CD8-positive, alpha-beta memory T cell (primary cell): Measurements from ENCODE around the gene ESYT3. TPM values are rescaled to one million over a fixed set of nuclear protein-coding genes. Genes with fewer than 3 reads are reported as not detected.
"Not testable (repeated sequence)": the region's sequence is repeated elsewhere in the genome, so short reads cannot be mapped to it uniquely, and the experiment has no call there.

Experiments used
- CTCF ChIA-PET: fragments of 350-600 bp; sonication (Branson Sonifier 250); formaldehyde crosslinking; loops from one replicate; lab custom pipeline; 2021; ENCODE audit warnings: antibody characterized with exemption; lab: Charles Lee
- POLR2A ChIA-PET: fragments of 350-600 bp; sonication (Branson Sonifier 250); formaldehyde crosslinking; loops from one replicate; lab custom pipeline; 2021; ENCODE audit warnings: antibody characterized with exemption; lab: Charles Lee
- DNase-seq, 5 donors: peaks; one replicate each; pipeline versions ENCODE4 v3.0.0 to v3.0.0-alpha.2; 2020 to 2022; ENCODE audit warnings: mixed read lengths in 1 of 5
- H3K27ac ChIP-seq: one replicate; pipeline ENCODE4 v1.7.0; 2013; ENCODE audit warnings: low read depth, mild to moderate bottlenecking, low read length, moderate library complexity
- H3K27me3 ChIP-seq: 2 replicates; pipeline ENCODE4 v1.7.0; 2013; ENCODE audit warnings: low read length, mild to moderate bottlenecking; ENCODE audit not compliant: insufficient read depth, poor library complexity, severe bottlenecking
- H3K36me3 ChIP-seq: 2 replicates; pipeline ENCODE4 v1.7.0; 2013; ENCODE audit warnings: mild to moderate bottlenecking, low read length, moderate library complexity; ENCODE audit not compliant: insufficient read depth
- H3K4me1 ChIP-seq: 2 replicates; pipeline ENCODE4 v1.7.0; 2013; ENCODE audit warnings: mild to moderate bottlenecking, low read length, moderate library complexity; ENCODE audit not compliant: insufficient read depth
- H3K4me3 ChIP-seq: 2 replicates; pipeline ENCODE4 v1.7.0; 2013; ENCODE audit warnings: mild to moderate bottlenecking, low read length
- H3K9me3 ChIP-seq: 2 replicates; pipeline ENCODE4 v1.7.0; 2013; ENCODE audit warnings: mild to moderate bottlenecking, low read length
- H3K27ac Mint-ChIP-seq, 8 donors: one replicate each; pipeline ENCODE4 v1.8.0; 2020 to 2021; ENCODE audit warnings: mixed read lengths in 8 of 8, mild to moderate bottlenecking in 6 of 8, inconsistent platforms in 3 of 8, moderate library complexity in 3 of 8
- H3K27me3 Mint-ChIP-seq, 2 donors: one replicate each; pipeline ENCODE4 v1.8.0; 2020 to 2021; ENCODE audit warnings: mixed read lengths in 2 of 2, mild to moderate bottlenecking in 1 of 2, moderate library complexity in 1 of 2
- H3K36me3 Mint-ChIP-seq, 3 donors: one replicate each; pipeline ENCODE4 v1.8.0; 2020 to 2021; ENCODE audit warnings: mixed read lengths in 3 of 3, inconsistent platforms in 1 of 3, mild to moderate bottlenecking in 1 of 3
- H3K4me1 Mint-ChIP-seq, 3 donors: one replicate each; pipeline ENCODE4 v1.8.0; 2020 to 2021; ENCODE audit warnings: mixed read lengths in 3 of 3, inconsistent platforms in 1 of 3, mild to moderate bottlenecking in 1 of 3
- H3K4me3 Mint-ChIP-seq, 7 donors: one replicate each; pipeline ENCODE4 v1.8.0; 2020 to 2021; ENCODE audit warnings: mixed read lengths in 7 of 7, mild to moderate bottlenecking in 6 of 7, moderate library complexity in 4 of 7, inconsistent platforms in 2 of 7
- H3K9me3 Mint-ChIP-seq, 5 donors: one replicate each; pipeline ENCODE4 v1.8.0; 2020 to 2022; ENCODE audit warnings: mixed read lengths in 5 of 5, mild to moderate bottlenecking in 3 of 5, moderate library complexity in 2 of 5, inconsistent platforms in 1 of 5
- polyA plus RNA-seq: library from polyadenylated mRNA; unstranded; fragments of 300-500 nt; fragmentation: Illumina TruSeq; gene quantifications from one replicate; pipeline ENCODE4 v1.2.3, GENCODE V29; 2021
- total RNA-seq, 2 experiments: library from RNA; stranded (reverse); gene quantifications; one replicate each; pipeline ENCODE4 v1.2.3, GENCODE V29; 2021

ESYT3 gene
- total and polyA plus RNA-seq, 3 experiments from 2014 or later: 0.07 TPM; not detected in 1

GRCh38 chr3:138477120-138477519 is 42.7 kb downstream of the ESYT3 start:
- peaks cover 0 to 2% (median 0%) of the 10 kb centered on the region in 5 donors for H3K9me3 Mint-ChIP-seq
- H3K4me3 ChIP-seq: no peak overlapping the region
- no peaks in the 10 kb centered on the region for H3K4me1 Mint-ChIP-seq
- H3K4me1 ChIP-seq: no peaks in the 10 kb centered on the region
- H3K27me3 Mint-ChIP-seq: peaks cover 4 to 16% of the 10 kb centered on the region in 2 donors
- no peak overlapping the region for H3K27ac ChIP-seq
- H3K36me3 Mint-ChIP-seq: no peaks in the 10 kb centered on the region
- no peaks in the 10 kb centered on the region for H3K36me3 ChIP-seq
- DNase-seq: no peak
- ChIA-PET POLR2A (no interaction called here), CTCF (no interaction called here)
- H3K9me3 ChIP-seq: no peaks in the 10 kb centered on the region
- no peak overlapping the region for H3K4me3 Mint-ChIP-seq
- no peaks in the 10 kb centered on the region for H3K27me3 ChIP-seq
- no peak overlapping the region for H3K27ac Mint-ChIP-seq

- Mint-ChIP-seq H3K4me3 (no peak overlapping the region), H3K4me1 (no peaks in the 10 kb centered on the region), H3K36me3 (no peaks in the 10 kb centered on the region), H3K27ac (no peak overlapping the region), H3K9me3 (peaks cover 0 to 6% (median 0%) of the 10 kb centered on the region in 5 donors), H3K27me3 (peaks cover 6 to 11% of the 10 kb centered on the region in 2 donors)
- Histone ChIP-seq H3K9me3 (no peaks in the 10 kb centered on the region), H3K36me3 (no peaks in the 10 kb centered on the region), H3K4me1 (no peaks in the 10 kb centered on the region), H3K27ac (no peak overlapping the region), H3K4me3 (no peak overlapping the region), H3K27me3 (no peaks in the 10 kb centered on the region)
- CTCF ChIA-PET: no interaction called here
- POLR2A ChIA-PET: no interaction called here
- no peak for DNase-seq
Observed at GRCh38 chr3:138477801-138478200, 43.4 kb downstream of the ESYT3 start.

GRCh38 chr3:138479438-138479863 is 45.0 kb downstream of the ESYT3 start:
- no peaks in the 10 kb centered on the region for H3K4me1 Mint-ChIP-seq
- H3K27me3 ChIP-seq: no peaks in the 10 kb centered on the region
- H3K27ac ChIP-seq: no peak overlapping the region
- no peaks in the 10 kb centered on the region for H3K9me3 ChIP-seq
- H3K4me3 ChIP-seq: no peak overlapping the region
- no peaks in the 10 kb centered on the region for H3K36me3 Mint-ChIP-seq
- H3K4me1 ChIP-seq: no peaks in the 10 kb centered on the region
- H3K27me3 Mint-ChIP-seq: peaks cover 6 to 11% of the 10 kb centered on the region in 2 donors
- ChIA-PET CTCF (no interaction called here), POLR2A (no interaction called here)
- H3K27ac Mint-ChIP-seq: no peak overlapping the region
- no peaks in the 10 kb centered on the region for H3K36me3 ChIP-seq
- DNase-seq: peak in 1 of 5 donors; percentile 12
- peaks cover 4 to 13% (median 6%) of the 10 kb centered on the region in 5 donors for H3K9me3 Mint-ChIP-seq
- H3K4me3 Mint-ChIP-seq: no peak overlapping the region

GRCh38 chr3:138484672-138485071 is 50.3 kb downstream of the ESYT3 start:
- Mint-ChIP-seq H3K36me3 (peaks cover 6 to 18% (median 8%) of the 10 kb centered on the region in 3 donors), H3K9me3 (peaks cover 30 to 57% (median 42%) of the 10 kb centered on the region in 5 donors)
- POLR2A ChIA-PET, H3K27ac ChIP-seq, H3K36me3 ChIP-seq, H3K27ac Mint-ChIP-seq, H3K27me3 Mint-ChIP-seq, H3K4me3 ChIP-seq, H3K4me3 Mint-ChIP-seq, H3K9me3 ChIP-seq, DNase-seq, CTCF ChIA-PET, H3K27me3 ChIP-seq, H3K4me1 Mint-ChIP-seq, H3K4me1 ChIP-seq: not testable (repeated sequence)

- H3K27ac ChIP-seq, H3K4me1 ChIP-seq, H3K27me3 ChIP-seq, H3K4me1 Mint-ChIP-seq, H3K4me3 ChIP-seq, H3K36me3 ChIP-seq, DNase-seq, H3K9me3 ChIP-seq, H3K27me3 Mint-ChIP-seq, H3K27ac Mint-ChIP-seq, POLR2A ChIA-PET, H3K4me3 Mint-ChIP-seq, CTCF ChIA-PET: not testable (repeated sequence)
- Mint-ChIP-seq H3K36me3 (peaks cover 6 to 26% (median 8%) of the 10 kb centered on the region in 3 donors), H3K9me3 (peaks cover 42 to 72% (median 55%) of the 10 kb centered on the region in 5 donors)
Observed at GRCh38 chr3:138486580-138486979, 52.2 kb downstream of the ESYT3 start.

GRCh38 chr3:138491971-138492370 is 57.6 kb downstream of the ESYT3 start:
- no peak overlapping the region for H3K27ac Mint-ChIP-seq
- H3K4me3 Mint-ChIP-seq: no peak overlapping the region
- CTCF ChIA-PET: no interaction called here
- H3K4me1 Mint-ChIP-seq: no peaks in the 10 kb centered on the region
- H3K27me3 Mint-ChIP-seq: peaks cover 0 to 7% of the 10 kb centered on the region in 2 donors
- no peaks in the 10 kb centered on the region for H3K27me3 ChIP-seq
- no peak overlapping the region for H3K27ac ChIP-seq
- no peaks in the 10 kb centered on the region for H3K4me1 ChIP-seq
- no peak overlapping the region for H3K4me3 ChIP-seq
- POLR2A ChIA-PET: no interaction called here
- H3K9me3 ChIP-seq: no peaks in the 10 kb centered on the region
- H3K36me3 ChIP-seq: no peaks in the 10 kb centered on the region
- peaks cover 18 to 48% (median 29%) of the 10 kb centered on the region in 3 donors for H3K36me3 Mint-ChIP-seq
- no peak for DNase-seq
- peaks cover 29 to 54% (median 35%) of the 10 kb centered on the region in 5 donors for H3K9me3 Mint-ChIP-seq

- no peak overlapping the region for H3K27ac ChIP-seq
- CTCF ChIA-PET: no interaction called here
Observed at GRCh38 chr3:138492980-138493675, 58.7 kb downstream of the ESYT3 start.

GRCh38 chr3:138493804-138494606 is 59.6 kb downstream of the ESYT3 start:
- Histone ChIP-seq H3K4me3 (no peak overlapping the region), H3K4me1 (no peaks in the 10 kb centered on the region), H3K36me3 (no peaks in the 10 kb centered on the region), H3K9me3 (no peaks in the 10 kb centered on the region), H3K27ac (no peak overlapping the region), H3K27me3 (no peaks in the 10 kb centered on the region)
- no peak overlapping the region for H3K4me3 Mint-ChIP-seq
- POLR2A ChIA-PET: no interaction called here
- H3K27me3 Mint-ChIP-seq: peaks cover 0 to 7% of the 10 kb centered on the region in 2 donors
- CTCF ChIA-PET: no interaction called here
- H3K9me3 Mint-ChIP-seq: peaks cover 18 to 37% (median 20%) of the 10 kb centered on the region in 5 donors
- no peaks in the 10 kb centered on the region for H3K4me1 Mint-ChIP-seq
- DNase-seq: no peak
- no peak overlapping the region for H3K27ac Mint-ChIP-seq
- H3K36me3 Mint-ChIP-seq: peaks cover 15 to 47% (median 28%) of the 10 kb centered on the region in 3 donors

More at GRCh38 chr3:138492980-138493675, 58.7 kb downstream of the ESYT3 start:
- Histone ChIP-seq H3K4me3 (no peak overlapping the region), H3K9me3 (no peaks in the 10 kb centered on the region), H3K4me1 (no peaks in the 10 kb centered on the region), H3K36me3 (no peaks in the 10 kb centered on the region), H3K27me3 (no peaks in the 10 kb centered on the region)
- Mint-ChIP-seq H3K9me3 (peaks cover 23 to 42% (median 24%) of the 10 kb centered on the region in 5 donors), H3K4me3 (no peak overlapping the region), H3K4me1 (no peaks in the 10 kb centered on the region), H3K27me3 (peaks cover 0 to 7% of the 10 kb centered on the region in 2 donors), H3K36me3 (peaks cover 18 to 51% (median 30%) of the 10 kb centered on the region in 3 donors), H3K27ac (no peak overlapping the region)
- DNase-seq: no peak
- POLR2A ChIA-PET: no interaction called here
